Kidney epithelial cell (primary cell): ENCODE measurements around the gene LARGE1. TPM values are rescaled to one million over a fixed set of nuclear protein-coding genes. Genes with fewer than 3 reads are reported as not detected.

Experiments used
- DNase-seq: peaks from one replicate; pipeline ENCODE4 v3.0.0-alpha.2; 2010; ENCODE audit warnings: low read depth
- H3K27me3 ChIP-seq: 2 replicates; pipeline ENCODE4 v1.6.0; 2011; ENCODE audit warnings: low read length; ENCODE audit not compliant: control insufficient read depth, insufficient read depth
- H3K36me3 ChIP-seq: 2 replicates; pipeline ENCODE4 v1.5.1; 2011; ENCODE audit warnings: low read length; ENCODE audit not compliant: control insufficient read depth, insufficient read depth
- H3K4me3 ChIP-seq: 2 replicates; pipeline ENCODE4 v1.5.1; 2011; ENCODE audit warnings: low read depth, mild to moderate bottlenecking, control low read depth, low read length
- CTCF ChIP-seq: IDR thresholded peaks from 2 replicates; pipeline ENCODE4 v1.5.1; 2011; ENCODE audit warnings: mild to moderate bottlenecking, moderate library complexity, low read length, control low read depth, inconsistent platforms; ENCODE audit not compliant: insufficient read depth, poor library complexity, severe bottlenecking
- total RNA-seq: library from RNA; depleted of rRNA; stranded (reverse); fragments of >200 nt; gene quantifications from 2 replicates; pipeline ENCODE4 v1.2.3, GENCODE V29; 2015

The LARGE1 gene
- 17.8 and 21.0 TPM in 2 replicates for total RNA-seq

DNA sequence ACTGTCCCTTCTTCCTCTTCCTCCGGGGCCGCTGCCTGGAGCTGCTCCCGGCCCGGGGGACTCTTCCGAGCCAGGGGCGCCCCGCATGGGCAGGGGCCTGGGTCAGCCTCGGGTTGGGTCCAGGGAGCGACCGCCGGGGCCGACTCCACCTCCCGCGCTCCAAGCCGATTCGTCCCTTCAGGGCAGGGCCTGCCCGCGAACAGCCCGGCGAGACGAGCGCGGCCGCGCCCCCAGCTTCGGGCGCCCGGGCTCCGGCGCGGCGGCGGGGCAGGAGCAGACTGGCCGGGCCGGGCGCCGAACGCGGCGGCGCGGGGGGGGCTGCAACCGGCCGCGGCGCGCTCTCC lies at the start of gene LARGE1:
TSS of gene LARGE1 (minus strand) at position 280 of the 344 bp plus-strand sequence.
- peak within 1 kb of the TSS; percentile 86 for H3K4me3 ChIP-seq
- H3K27me3 ChIP-seq, result peaks cover 2% of the 10 kb centered on the region
- TF ChIP-seq CTCF, result no peak
- H3K36me3 ChIP-seq, result no peaks in the 10 kb centered on the region
- DNase-seq, result no peak

- peak; percentile 77 for DNase-seq
- H3K36me3 ChIP-seq, result no peaks in the 10 kb centered on the region
These were observed 48.8 kb upstream of the LARGE1 start for GRCh38 chr22:33969045-33969444.

DNA sequence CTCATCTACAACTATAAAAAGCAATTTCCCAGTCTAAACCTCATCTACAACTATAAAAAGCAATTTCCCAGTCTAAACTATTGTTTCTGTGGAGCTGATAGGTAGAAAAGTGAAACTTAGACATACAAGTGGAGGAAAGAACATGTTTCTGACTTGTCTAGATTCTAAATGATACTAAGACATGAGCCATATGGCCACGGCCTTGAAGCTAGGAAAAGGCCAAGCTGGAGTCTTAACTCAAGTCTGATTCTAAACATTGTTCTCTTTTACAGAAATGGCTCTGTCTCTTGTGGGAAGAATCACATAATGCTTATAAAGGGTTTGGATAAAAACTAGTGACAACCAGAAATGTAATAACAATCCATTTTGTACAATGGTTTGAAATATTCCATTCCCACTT lies 43.8 kb upstream of the LARGE1 start:
- DNase-seq, result no peak
- no peaks in the 10 kb centered on the region for H3K36me3 ChIP-seq
- H3K4me3 ChIP-seq, result no peak overlapping the region
- no peaks in the 10 kb centered on the region for H3K27me3 ChIP-seq
- TF ChIP-seq CTCF, result no peak

More at GRCh38 chr22:33969045-33969444, 48.8 kb upstream of the LARGE1 start:
- H3K27me3 ChIP-seq, result no peaks in the 10 kb centered on the region
- no peak overlapping the region for H3K4me3 ChIP-seq
- no peak for TF ChIP-seq CTCF

GRCh38 chr22:33962409-33962808 lies 42.1 kb upstream of the LARGE1 start:
- no peak for DNase-seq
- H3K27me3 ChIP-seq, result no peaks in the 10 kb centered on the region
- no peaks in the 10 kb centered on the region for H3K36me3 ChIP-seq
- no peak for TF ChIP-seq CTCF
- no peak overlapping the region for H3K4me3 ChIP-seq

DNA sequence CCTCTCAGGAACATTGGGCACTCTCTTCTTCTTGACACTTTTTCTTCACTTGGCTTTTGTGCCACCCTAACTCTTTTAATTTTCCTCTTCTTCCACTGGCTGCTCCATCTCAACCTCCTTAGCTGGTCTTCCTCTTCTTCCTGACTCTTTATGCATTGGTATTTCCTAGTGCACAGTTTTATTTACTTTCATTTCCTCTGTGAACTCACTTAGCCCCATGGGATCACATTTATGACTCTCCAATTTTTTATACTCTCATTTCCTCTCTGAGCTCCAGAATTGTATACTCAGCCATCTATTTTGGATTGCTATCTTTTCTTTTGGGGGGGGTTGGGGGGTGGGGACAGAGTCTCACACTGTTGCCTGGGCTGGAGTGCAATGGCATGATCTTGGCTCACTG lies 38.5 kb upstream of the LARGE1 start:
- no peaks in the 10 kb centered on the region for H3K36me3 ChIP-seq
- no peak for DNase-seq
- TF ChIP-seq CTCF, result no peak
- H3K4me3 ChIP-seq, result no peak overlapping the region
- H3K27me3 ChIP-seq, result no peaks in the 10 kb centered on the region

- no peaks in the 10 kb centered on the region for H3K36me3 ChIP-seq
- DNase-seq, result no peak
- no peak for TF ChIP-seq CTCF
- H3K4me3 ChIP-seq, result no peak overlapping the region
- H3K27me3 ChIP-seq, result no peaks in the 10 kb centered on the region
These were observed 36.8 kb upstream of the LARGE1 start for GRCh38 chr22:33957086-33957485.
